ENCODE results near the gene LRRC2.

DNA sequence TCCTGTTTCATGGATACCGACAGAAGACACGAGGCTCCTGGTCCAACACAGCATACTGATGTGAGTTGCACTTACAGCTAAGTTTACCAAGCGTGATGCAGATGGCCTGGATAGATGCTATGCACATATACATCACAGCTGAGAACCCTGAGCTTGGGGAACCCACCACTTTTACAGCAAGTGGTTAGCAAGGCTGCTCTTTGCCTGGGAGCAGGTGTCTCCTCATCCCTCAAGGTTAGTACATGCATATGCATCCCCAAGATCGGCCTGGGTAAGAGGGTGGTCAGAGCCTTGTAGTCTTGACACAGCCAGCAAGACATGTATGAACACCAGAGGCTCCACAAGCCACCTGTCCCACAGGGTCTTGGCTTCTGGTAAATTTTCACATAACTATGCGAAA is 28.3 kb downstream of the LRRC2 start:
- TF ChIP-seq, protein P1, sequence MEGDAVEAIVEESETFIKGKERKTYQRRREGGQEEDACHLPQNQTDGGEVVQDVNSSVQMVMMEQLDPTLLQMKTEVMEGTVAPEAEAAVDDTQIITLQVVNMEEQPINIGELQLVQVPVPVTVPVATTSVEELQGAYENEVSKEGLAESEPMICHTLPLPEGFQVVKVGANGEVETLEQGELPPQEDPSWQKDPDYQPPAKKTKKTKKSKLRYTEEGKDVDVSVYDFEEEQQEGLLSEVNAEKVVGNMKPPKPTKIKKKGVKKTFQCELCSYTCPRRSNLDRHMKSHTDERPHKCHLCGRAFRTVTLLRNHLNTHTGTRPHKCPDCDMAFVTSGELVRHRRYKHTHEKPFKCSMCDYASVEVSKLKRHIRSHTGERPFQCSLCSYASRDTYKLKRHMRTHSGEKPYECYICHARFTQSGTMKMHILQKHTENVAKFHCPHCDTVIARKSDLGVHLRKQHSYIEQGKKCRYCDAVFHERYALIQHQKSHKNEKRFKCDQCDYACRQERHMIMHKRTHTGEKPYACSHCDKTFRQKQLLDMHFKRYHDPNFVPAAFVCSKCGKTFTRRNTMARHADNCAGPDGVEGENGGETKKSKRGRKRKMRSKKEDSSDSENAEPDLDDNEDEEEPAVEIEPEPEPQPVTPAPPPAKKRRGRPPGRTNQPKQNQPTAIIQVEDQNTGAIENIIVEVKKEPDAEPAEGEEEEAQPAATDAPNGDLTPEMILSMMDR (IDR thresholded peaks at IDR 0.05), result no peak
- TF ChIP-seq POLR2A (IDR thresholded peaks at IDR 0.05) (no peak), EP300 (IDR thresholded peaks at IDR 0.05) (no peak)
